GM19455 (cell line): Measurements from ENCODE around the gene KMT2E.

ENCODE experiments used
- ATAC-seq: cut with Tn5 transposase; IDR thresholded peaks from one replicate; pipeline ENCODE4 v1.9.1; 2021; ENCODE audit not compliant: unreplicated experiment

Gene KMT2E

GRCh38 chr7:105068886-105069285 is 54.9 kb downstream of the KMT2E start:
- no peak for ATAC-seq

GRCh38 chr7:105073143-105073542 is 59.1 kb downstream of the KMT2E start:
- no peak for ATAC-seq

GRCh38 chr7:105079348-105079747 is 65.3 kb downstream of the KMT2E start:
- ATAC-seq = no peak

GRCh38 chr7:105084581-105084980 is 70.6 kb downstream of the KMT2E start:
- no peak for ATAC-seq

- ATAC-seq = no peak
Measured at GRCh38 chr7:105086850-105087249, 72.8 kb downstream of the KMT2E start.

GRCh38 chr7:105087981-105088380 is 74.0 kb downstream of the KMT2E start:
- ATAC-seq = no peak

GRCh38 chr7:105088456-105088855 is 74.5 kb downstream of the KMT2E start:
- ATAC-seq = no peak

GRCh38 chr7:105094966-105095365 is 81.0 kb downstream of the KMT2E start:
- no peak for ATAC-seq

- no peak for ATAC-seq
Measured at GRCh38 chr7:105096306-105096705, 82.3 kb downstream of the KMT2E start.

- ATAC-seq = no peak
Measured at GRCh38 chr7:105097619-105098018, 83.6 kb downstream of the KMT2E start.

- peak; percentile 70 for ATAC-seq
Measured at GRCh38 chr7:105098863-105099515, 85.0 kb downstream of the KMT2E start.

GRCh38 chr7:105101864-105102263 is 87.9 kb downstream of the KMT2E start:
- no peak for ATAC-seq

- no peak for ATAC-seq
Measured at GRCh38 chr7:105102557-105103352, 88.8 kb downstream of the KMT2E start.

- no peak for ATAC-seq
Measured at GRCh38 chr7:105105579-105105978, 91.6 kb downstream of the KMT2E start.

- ATAC-seq = no peak
Measured at GRCh38 chr7:105106473-105106872, 92.5 kb downstream of the KMT2E start.

GRCh38 chr7:105107458-105107857 is 93.5 kb downstream of the KMT2E start:
- no peak for ATAC-seq

- no peak for ATAC-seq
Measured at GRCh38 chr7:105112440-105113418, 98.7 kb downstream of the KMT2E start.

- no peak for ATAC-seq
Measured at GRCh38 chr7:105118612-105119600, 104.9 kb downstream of the KMT2E start.

GRCh38 chr7:105122619-105123018 is 108.6 kb downstream of the KMT2E start:
- ATAC-seq = no peak

GRCh38 chr7:105125745-105126144 is 111.7 kb downstream of the KMT2E start:
- ATAC-seq = no peak
